OCI-M2 (cell line): ENCODE data around the gene NRG3.

Experiments used
- DNase-seq: peaks from one replicate; lab custom pipeline; 2025; ENCODE audit not compliant: unreplicated experiment; lab: John Stamatoyannopoulos, UW

The NRG3 gene

GRCh38 chr10:82462910-82463551 is 588.0 kb downstream of the NRG3 start:
- no peak for DNase-seq

DNA sequence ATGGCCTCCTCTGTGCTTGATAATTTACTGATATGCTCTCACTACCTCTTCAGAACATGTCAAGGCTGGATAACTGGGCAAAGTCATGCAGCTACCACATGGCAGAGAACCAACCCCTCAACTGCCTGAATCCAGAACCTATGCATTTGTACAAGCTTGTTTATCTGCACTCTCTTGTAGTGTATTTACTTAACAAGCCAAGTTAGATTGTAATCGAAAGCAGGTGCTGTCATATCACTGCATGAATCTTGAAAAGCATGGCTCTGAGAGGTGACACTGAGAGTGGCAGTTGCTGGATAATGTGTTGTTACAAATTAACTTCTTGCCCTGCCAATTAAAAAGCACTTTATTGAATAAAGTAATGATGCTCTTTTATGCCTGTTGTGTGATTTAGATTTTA is 588.6 kb downstream of the NRG3 start:
- no peak for DNase-seq

DNA sequence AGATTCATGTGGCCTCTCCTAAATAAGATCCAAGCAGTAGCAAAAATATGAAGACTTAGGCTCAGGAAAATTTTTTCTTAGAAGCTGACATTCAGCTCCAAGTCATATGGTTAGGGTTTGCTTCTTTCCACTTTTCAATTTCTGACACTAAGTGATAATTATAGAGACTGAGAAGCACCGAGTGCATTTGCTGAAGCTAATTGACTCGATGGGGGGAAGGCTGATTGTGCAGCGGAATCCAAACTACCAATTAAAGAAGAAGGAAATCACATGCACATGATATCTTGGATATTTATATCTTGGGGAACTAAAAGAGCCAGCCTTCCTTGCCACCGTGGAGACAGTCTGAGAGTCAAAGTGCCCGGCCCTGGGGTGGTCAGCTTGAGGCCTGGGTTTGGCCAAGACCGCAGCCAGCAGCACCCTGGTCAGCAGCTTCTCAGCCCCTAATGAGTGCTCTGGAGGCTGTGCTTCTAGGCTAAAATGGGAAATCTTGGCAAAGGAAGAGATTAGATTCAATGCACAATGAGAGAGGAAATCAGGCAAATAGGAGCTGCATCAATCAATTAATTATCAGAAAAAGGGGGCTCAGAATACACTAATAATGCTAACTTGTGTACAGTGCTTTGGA is 589.3 kb downstream of the NRG3 start:
- no peak for DNase-seq

DNA sequence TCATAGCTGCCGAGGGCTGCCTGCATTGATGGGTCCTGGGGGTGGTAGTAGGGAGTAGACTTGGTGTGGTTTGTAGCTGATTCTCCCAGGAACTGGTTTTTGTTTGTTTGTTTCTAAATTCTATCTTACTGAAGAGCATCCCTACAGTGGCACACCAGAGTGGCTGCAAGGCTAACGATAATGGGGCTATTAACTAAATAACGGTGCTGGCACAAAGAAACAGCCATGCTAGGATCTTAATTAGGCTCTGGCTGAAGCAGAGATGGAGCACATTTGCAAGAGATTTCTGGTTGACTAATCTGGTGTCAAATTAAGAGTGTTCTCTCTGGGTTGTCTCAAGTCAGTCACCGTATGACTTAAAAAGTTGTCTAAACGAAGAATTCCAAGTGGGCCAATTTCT is 590.0 kb downstream of the NRG3 start:
- DNase-seq = no peak

DNA sequence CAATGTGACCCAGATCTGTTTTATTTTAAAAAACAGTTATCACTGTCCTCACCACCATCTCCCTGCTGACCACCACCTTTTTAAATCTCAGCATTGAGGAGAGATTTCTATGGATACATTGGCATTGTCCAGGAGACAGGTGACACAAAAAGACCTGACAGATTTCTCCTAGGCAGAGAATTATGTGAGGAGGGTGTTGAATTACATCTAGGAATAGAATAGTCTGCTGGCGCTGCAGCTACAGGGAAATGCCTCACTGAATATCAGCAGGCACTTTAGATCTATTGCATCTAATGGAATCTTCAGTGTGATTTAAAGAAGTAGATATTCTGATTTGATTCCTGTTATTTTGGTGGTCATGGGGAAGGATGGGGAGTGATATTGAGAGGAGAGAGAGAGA is 593.5 kb downstream of the NRG3 start:
- DNase-seq = no peak

- no peak for DNase-seq
Measured at GRCh38 chr10:82472406-82473335, 597.7 kb downstream of the NRG3 start.

- DNase-seq = no peak
Measured at GRCh38 chr10:82477776-82478175, 602.8 kb downstream of the NRG3 start.

- DNase-seq = no peak
Measured at GRCh38 chr10:82492647-82493046, 617.7 kb downstream of the NRG3 start.

- DNase-seq = no peak
Measured at GRCh38 chr10:82496114-82496513, 621.1 kb downstream of the NRG3 start.

DNA sequence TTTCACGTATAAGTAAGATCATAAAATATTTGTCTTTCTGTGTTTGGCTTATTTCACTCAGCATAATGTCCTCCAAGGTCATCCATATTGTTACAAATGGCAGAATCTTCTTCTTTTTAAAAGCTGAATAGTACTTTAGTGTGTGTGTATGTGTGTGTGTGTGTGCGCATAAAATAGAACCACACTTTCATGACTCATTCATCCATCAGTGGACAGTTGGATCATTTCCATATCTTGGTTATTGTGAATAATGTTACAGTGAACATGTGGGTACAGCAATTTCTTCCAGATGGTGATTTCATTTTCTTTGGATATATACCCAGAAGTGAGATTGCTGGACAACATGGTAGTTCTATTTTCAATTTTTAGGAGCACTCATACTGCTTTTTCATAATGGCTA is 622.4 kb downstream of the NRG3 start:
- no peak for DNase-seq

DNA sequence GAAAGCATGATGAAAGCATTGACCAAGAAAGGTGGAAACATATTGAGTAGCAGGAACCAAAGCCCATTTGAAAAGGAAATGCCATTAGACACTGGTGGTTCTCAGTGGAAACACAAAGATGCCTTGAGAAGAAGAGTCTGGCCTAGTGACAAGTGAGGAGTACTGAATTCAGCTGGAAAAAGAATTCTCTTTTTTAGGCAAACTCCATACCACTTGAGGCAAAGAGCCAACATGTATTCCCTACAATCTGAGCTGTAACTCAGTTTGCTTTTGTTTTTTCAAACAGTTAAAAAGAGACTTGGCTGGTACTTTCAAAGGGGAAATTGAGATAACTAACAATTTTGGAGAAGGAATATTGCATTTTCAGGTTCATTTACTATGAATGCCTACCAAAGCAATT is 624.0 kb downstream of the NRG3 start:
- no peak for DNase-seq

DNA sequence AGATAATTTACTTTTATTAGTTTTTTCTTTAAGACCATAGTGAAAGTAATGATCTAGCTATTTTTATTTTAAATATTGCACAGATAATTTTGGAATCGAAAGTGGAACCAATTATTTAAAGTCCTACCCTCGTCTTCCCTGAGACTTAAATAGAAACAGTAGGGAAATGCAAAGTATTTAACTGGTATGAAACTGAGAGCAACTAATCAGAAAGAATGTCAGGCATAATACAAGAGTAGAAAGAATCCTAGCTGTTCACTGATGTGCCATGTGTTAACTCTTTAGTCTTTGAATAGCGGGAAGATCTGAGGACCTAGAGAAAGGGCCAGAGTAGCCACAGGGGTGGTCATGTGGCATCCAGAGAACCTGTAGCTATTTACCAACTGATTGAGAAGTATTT is 630.0 kb downstream of the NRG3 start:
- no peak for DNase-seq

DNA sequence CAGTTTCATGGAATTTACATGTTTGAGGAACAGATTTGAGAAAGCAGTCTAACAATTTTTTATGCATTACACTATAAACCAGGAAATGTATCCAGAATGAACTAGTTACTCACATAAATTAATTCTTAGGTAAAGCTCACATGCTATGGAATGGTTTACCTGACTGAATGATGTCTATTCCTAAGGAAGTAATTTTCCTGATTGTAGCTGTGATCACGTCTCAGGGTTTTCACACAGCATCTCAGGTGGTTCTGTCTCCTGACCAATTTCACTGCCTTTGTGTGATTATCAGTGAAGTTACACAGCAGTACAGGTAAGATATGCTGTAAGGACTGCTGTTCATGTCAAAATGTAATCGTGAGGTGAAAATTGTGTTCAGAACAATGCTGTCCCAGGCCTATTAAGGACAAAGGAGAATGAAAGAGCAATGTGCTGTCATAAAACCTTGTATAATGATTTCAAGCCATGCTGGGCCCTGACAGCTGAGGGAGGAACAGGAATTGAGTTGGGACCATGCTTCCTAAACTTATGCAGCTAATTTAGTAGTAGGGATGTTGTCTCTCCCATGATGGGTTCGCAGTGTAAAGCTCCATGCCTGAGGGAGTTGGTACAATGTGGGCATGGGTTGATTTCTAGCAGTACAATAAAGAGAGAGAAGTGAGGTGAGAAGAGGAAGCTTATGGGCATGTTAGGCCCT is 631.8 kb downstream of the NRG3 start:
- DNase-seq = no peak

DNA sequence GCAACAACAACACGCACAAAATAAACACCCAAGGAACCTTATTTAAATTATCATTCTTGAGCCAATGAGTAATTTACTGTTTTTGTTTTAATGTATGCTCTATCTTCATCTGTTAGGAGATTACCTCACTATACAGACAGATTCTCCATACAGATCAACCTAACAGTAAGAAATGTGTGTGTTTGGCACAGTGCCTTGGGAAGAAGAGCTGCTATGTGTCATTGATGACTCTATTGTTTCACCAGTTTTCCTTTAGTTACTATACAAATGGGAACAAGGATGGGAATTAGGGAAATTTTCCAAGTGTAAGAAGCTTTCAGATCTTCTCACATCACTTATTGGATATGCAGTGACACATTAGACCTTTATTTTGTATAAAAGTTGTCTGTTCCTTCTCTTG is 640.3 kb downstream of the NRG3 start:
- no peak for DNase-seq

- no peak for DNase-seq
Measured at GRCh38 chr10:82529062-82529461, 654.1 kb downstream of the NRG3 start.

DNA sequence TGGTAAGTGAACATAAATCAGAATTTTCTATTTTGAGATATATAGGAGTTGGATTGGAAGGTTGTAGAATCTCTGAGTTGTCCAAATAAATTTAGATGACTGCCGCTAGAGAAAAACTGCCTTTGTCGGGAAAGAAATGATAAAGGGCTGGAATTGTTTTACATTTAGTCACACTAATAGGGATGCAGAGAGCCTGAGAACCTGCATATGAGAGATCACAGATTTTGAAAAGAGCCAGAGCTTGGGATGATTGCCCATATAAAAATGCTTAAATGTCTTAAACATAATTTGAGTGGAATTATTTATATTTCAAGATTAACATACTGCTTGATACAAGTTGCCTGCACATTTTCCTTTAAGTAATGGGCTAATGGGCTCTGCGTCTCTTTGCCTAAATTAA is 660.5 kb downstream of the NRG3 start:
- no peak for DNase-seq

DNA sequence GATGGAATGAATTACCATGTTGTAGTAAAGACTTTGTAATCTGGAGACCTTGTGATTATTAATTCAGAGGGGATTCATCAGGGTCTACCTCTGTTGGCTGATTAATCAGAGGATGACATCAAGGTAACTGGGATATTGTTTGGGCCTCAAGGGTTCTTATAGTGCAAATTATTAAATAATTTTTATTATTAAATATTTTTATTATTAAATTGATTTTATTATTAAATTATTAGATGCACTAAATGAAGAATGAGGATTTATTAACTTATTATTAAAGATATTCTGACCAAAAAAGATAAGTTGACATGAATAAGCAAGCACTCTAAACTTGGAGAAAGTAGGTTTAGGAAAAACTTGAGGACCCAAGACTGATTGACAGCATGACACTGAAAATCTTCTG is 661.7 kb downstream of the NRG3 start:
- DNase-seq = no peak

GRCh38 chr10:82538272-82538671 is 663.3 kb downstream of the NRG3 start:
- DNase-seq = no peak

- no peak for DNase-seq
Measured at GRCh38 chr10:82543631-82544030, 668.6 kb downstream of the NRG3 start.

GRCh38 chr10:82544377-82544776 is 669.4 kb downstream of the NRG3 start:
- DNase-seq = no peak

DNA sequence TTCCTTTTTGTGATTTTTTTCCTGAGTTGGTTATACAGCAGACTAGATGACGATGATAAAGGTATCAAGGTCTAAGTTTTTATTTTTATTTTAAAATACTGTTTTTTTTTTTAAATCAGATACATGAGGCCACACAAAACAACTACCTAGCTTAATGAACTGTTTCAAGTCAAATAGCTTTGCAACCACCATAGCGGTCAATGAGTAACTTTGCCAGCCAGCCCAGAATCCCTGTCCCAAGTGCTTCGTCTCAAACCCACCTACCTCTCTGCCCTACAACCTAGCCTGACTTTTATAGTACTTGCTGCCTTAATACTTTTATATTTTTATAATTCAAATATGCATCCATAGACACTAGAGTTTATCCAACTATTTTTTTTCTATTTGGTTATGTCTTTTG is 676.5 kb downstream of the NRG3 start:
- no peak for DNase-seq

GRCh38 chr10:82552267-82552666 is 677.3 kb downstream of the NRG3 start:
- DNase-seq = no peak
